Effector memory CD8-positive, alpha-beta T cell (primary cell): ENCODE measurements around the gene BCCIP.

ENCODE experiments used
- ATAC-seq: fragments of 150-1000 bp; cut with Tn5 transposase; replicated peaks from 2 replicates; pipeline ENCODE4 v1.10.0; 2021; ENCODE audit warnings: mild to moderate bottlenecking, moderate library complexity
- DNase-seq, 3 experiments: peaks; one replicate each; pipeline ENCODE4 v3.0.0; 2021
- H3K27ac Mint-ChIP-seq, 2 donors: one replicate each; pipeline ENCODE4 v1.8.0; 2022; ENCODE audit warnings: mild to moderate bottlenecking in 2 of 2, mixed read lengths in 2 of 2, moderate library complexity in 2 of 2
- H3K27me3 Mint-ChIP-seq, 2 donors: one replicate each; pipeline ENCODE4 v1.8.0; 2022; ENCODE audit warnings: mixed read lengths in 2 of 2
- H3K36me3 Mint-ChIP-seq: one replicate; pipeline ENCODE4 v1.8.0; 2022; ENCODE audit warnings: mild to moderate bottlenecking, moderate library complexity, mixed read lengths; ENCODE audit not compliant: insufficient read depth
- H3K4me1 Mint-ChIP-seq, 2 donors: one replicate each; pipeline ENCODE4 v1.8.0; 2022; ENCODE audit warnings: low read depth in 2 of 2, mixed read lengths in 2 of 2
- H3K4me3 Mint-ChIP-seq, 2 donors: one replicate each; pipeline ENCODE4 v1.8.0; 2022; ENCODE audit warnings: mild to moderate bottlenecking in 2 of 2, mixed read lengths in 2 of 2, moderate library complexity in 2 of 2
- H3K9me3 Mint-ChIP-seq, 2 donors: one replicate each; pipeline ENCODE4 v1.8.0; 2022; ENCODE audit warnings: mixed read lengths in 2 of 2

Gene BCCIP

GRCh38 chr10:125811251-125811650 lies 12.1 kb upstream of the BCCIP start:
- DNase-seq (no peak), ATAC-seq (no peak)
- peaks cover 26% of the 10 kb centered on the region for H3K36me3 Mint-ChIP-seq
- H3K4me1 Mint-ChIP-seq, result peaks cover 3 to 11% of the 10 kb centered on the region in 2 donors
- no peaks in the 10 kb centered on the region for H3K9me3 Mint-ChIP-seq
- H3K27ac Mint-ChIP-seq, result no peak overlapping the region
- no peaks in the 10 kb centered on the region for H3K27me3 Mint-ChIP-seq
- H3K4me3 Mint-ChIP-seq, result no peak overlapping the region

GRCh38 chr10:125812128-125812750 lies 11.1 kb upstream of the BCCIP start:
- Mint-ChIP-seq H3K27ac (no peak overlapping the region), H3K4me1 (peaks cover 4 to 10% of the 10 kb centered on the region in 2 donors), H3K9me3 (no peaks in the 10 kb centered on the region), H3K27me3 (no peaks in the 10 kb centered on the region), H3K36me3 (peaks cover 22% of the 10 kb centered on the region), H3K4me3 (no peak overlapping the region)
- DNase-seq (no peak), ATAC-seq (no peak)

GRCh38 chr10:125815764-125816163 lies 7.6 kb upstream of the BCCIP start:
- H3K4me1 Mint-ChIP-seq, result peaks cover 0 to 4% of the 10 kb centered on the region in 2 donors
- DNase-seq (no peak), ATAC-seq (no peak)
- no peak overlapping the region for H3K4me3 Mint-ChIP-seq
- no peaks in the 10 kb centered on the region for H3K9me3 Mint-ChIP-seq
- peaks cover 13% of the 10 kb centered on the region for H3K36me3 Mint-ChIP-seq
- H3K27me3 Mint-ChIP-seq, result no peaks in the 10 kb centered on the region
- H3K27ac Mint-ChIP-seq, result peak overlapping the region in 1 of 2 donors; percentile 49

GRCh38 chr10:125816548-125816947 lies 6.8 kb upstream of the BCCIP start:
- Mint-ChIP-seq H3K4me1 (peaks cover 4 to 10% of the 10 kb centered on the region in 2 donors), H3K27ac (no peak overlapping the region), H3K9me3 (no peaks in the 10 kb centered on the region), H3K36me3 (peaks cover 9% of the 10 kb centered on the region), H3K4me3 (no peak overlapping the region), H3K27me3 (no peaks in the 10 kb centered on the region)
- ATAC-seq (no peak), DNase-seq (no peak)

- Mint-ChIP-seq H3K9me3 (no peaks in the 10 kb centered on the region), H3K27ac (no peak overlapping the region), H3K4me3 (no peak overlapping the region), H3K27me3 (no peaks in the 10 kb centered on the region), H3K4me1 (peaks cover 7 to 16% of the 10 kb centered on the region in 2 donors), H3K36me3 (peaks cover 15% of the 10 kb centered on the region)
- ATAC-seq (no peak), DNase-seq (no peak)
These were observed 5.9 kb upstream of the BCCIP start for GRCh38 chr10:125817337-125817946.

GRCh38 chr10:125820701-125821100 lies 2.6 kb upstream of the BCCIP start:
- Mint-ChIP-seq H3K4me1 (peaks cover 7 to 17% of the 10 kb centered on the region in 2 donors), H3K36me3 (peaks cover 10% of the 10 kb centered on the region), H3K27me3 (no peaks in the 10 kb centered on the region), H3K27ac (no peak overlapping the region), H3K4me3 (no peak overlapping the region), H3K9me3 (no peaks in the 10 kb centered on the region)
- DNase-seq, result no peak
- ATAC-seq, result no peak

GRCh38 chr10:125823663-125824251 lies 411 bp downstream of the BCCIP start:
- H3K36me3 Mint-ChIP-seq, result peaks cover 29% of the 10 kb centered on the region
- ATAC-seq (peak; percentile 1), DNase-seq (peak in 1 of 3 experiments; percentile 1)
- no peaks in the 10 kb centered on the region for H3K9me3 Mint-ChIP-seq
- no peak overlapping the region for H3K27ac Mint-ChIP-seq
- no peaks in the 10 kb centered on the region for H3K27me3 Mint-ChIP-seq
- peaks cover 12 to 28% of the 10 kb centered on the region in 2 donors for H3K4me1 Mint-ChIP-seq
- no peak overlapping the region for H3K4me3 Mint-ChIP-seq

GRCh38 chr10:125824736-125825135 lies 1.4 kb downstream of the BCCIP start:
- DNase-seq (no peak), ATAC-seq (no peak)
- Mint-ChIP-seq H3K9me3 (no peaks in the 10 kb centered on the region), H3K27ac (no peak overlapping the region), H3K4me1 (peaks cover 12 to 34% of the 10 kb centered on the region in 2 donors), H3K4me3 (no peak overlapping the region), H3K36me3 (peaks cover 33% of the 10 kb centered on the region), H3K27me3 (no peaks in the 10 kb centered on the region)

GRCh38 chr10:125827133-125827532 lies 3.8 kb downstream of the BCCIP start:
- Mint-ChIP-seq H3K4me1 (peaks cover 5 to 21% of the 10 kb centered on the region in 2 donors), H3K4me3 (no peak overlapping the region), H3K9me3 (no peaks in the 10 kb centered on the region), H3K36me3 (peaks cover 50% of the 10 kb centered on the region), H3K27me3 (no peaks in the 10 kb centered on the region), H3K27ac (peak overlapping the region in 1 of 2 donors; percentile 85)
- ATAC-seq (no peak), DNase-seq (no peak)

- no peak for DNase-seq
- Mint-ChIP-seq H3K4me3 (no peak overlapping the region), H3K9me3 (no peaks in the 10 kb centered on the region), H3K36me3 (peaks cover 56% of the 10 kb centered on the region), H3K27ac (peak overlapping the region in 1 of 2 donors; percentile 25), H3K27me3 (no peaks in the 10 kb centered on the region), H3K4me1 (peaks cover 5 to 21% of the 10 kb centered on the region in 2 donors)
- ATAC-seq, result no peak
These were observed 5.0 kb downstream of the BCCIP start for GRCh38 chr10:125828311-125828710.

GRCh38 chr10:125836746-125837145 lies 13.4 kb downstream of the BCCIP start:
- H3K4me3 Mint-ChIP-seq, result no peak overlapping the region
- no peaks in the 10 kb centered on the region for H3K9me3 Mint-ChIP-seq
- H3K27me3 Mint-ChIP-seq, result no peaks in the 10 kb centered on the region
- DNase-seq (no peak), ATAC-seq (no peak)
- H3K4me1 Mint-ChIP-seq, result no peaks in the 10 kb centered on the region
- H3K36me3 Mint-ChIP-seq, result peaks cover 66% of the 10 kb centered on the region
- H3K27ac Mint-ChIP-seq, result no peak overlapping the region

GRCh38 chr10:125838802-125839575 lies 15.6 kb downstream of the BCCIP start:
- Mint-ChIP-seq H3K4me1 (no peaks in the 10 kb centered on the region), H3K9me3 (no peaks in the 10 kb centered on the region)

GRCh38 chr10:125840406-125840805 lies 17.1 kb downstream of the BCCIP start:
- Mint-ChIP-seq H3K4me1 (no peaks in the 10 kb centered on the region), H3K27ac (no peak overlapping the region), H3K36me3 (peaks cover 30% of the 10 kb centered on the region), H3K27me3 (no peaks in the 10 kb centered on the region), H3K4me3 (no peak overlapping the region), H3K9me3 (no peaks in the 10 kb centered on the region)
- DNase-seq, result no peak
- no peak for ATAC-seq

More at GRCh38 chr10:125838802-125839575, 15.6 kb downstream of the BCCIP start:
- Mint-ChIP-seq H3K4me3 (no peak overlapping the region), H3K27me3 (no peaks in the 10 kb centered on the region), H3K27ac (peak overlapping the region in 1 of 2 donors; percentile 32), H3K36me3 (peaks cover 44% of the 10 kb centered on the region)
- ATAC-seq, result no peak
- no peak for DNase-seq
